Measurements from ENCODE around the gene VTI1A.

VTI1A gene

DNA sequence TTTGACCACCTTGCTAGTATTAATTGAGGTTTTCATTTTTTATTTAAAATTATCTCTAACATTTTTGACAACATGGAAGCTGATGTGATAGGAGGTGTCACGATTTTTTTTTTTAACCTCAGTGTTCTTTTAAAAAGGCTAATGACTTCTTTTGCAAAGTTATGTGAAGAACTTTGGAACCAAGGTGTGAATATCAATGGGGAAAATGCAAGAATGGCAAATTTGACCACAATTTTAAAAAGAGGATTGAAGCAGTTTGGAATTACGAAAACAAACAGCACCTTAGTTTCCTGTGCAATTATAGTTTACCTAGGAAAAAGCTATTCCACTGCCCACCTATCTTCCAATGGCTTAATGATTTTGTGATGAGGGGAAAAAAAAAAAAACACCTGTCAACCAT, 232.4 kb downstream of the VTI1A start:
- DNase-seq (ENCODE audit: low read depth in 2 of 2), result no peak

DNA sequence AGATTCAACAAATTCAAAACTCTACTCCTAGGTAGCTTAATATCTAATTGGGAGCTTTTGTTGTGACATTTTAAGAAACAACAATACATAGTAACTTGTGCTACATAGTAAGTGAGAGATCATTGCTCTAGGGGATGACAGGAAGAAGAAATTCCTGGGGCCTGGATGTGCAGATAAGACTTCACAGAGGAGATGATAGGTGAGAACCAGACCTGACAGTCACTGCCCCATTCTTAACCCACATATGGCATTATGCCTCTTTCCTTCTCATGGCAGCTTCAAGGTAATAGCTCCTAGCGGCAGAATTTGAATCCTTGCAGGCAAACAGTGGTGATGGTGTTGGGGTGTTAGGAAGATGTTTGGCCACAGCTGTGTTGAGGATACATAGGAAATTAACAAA, 233.6 kb downstream of the VTI1A start:
- no peak for DNase-seq (ENCODE audit: low read depth in 2 of 2)

DNA sequence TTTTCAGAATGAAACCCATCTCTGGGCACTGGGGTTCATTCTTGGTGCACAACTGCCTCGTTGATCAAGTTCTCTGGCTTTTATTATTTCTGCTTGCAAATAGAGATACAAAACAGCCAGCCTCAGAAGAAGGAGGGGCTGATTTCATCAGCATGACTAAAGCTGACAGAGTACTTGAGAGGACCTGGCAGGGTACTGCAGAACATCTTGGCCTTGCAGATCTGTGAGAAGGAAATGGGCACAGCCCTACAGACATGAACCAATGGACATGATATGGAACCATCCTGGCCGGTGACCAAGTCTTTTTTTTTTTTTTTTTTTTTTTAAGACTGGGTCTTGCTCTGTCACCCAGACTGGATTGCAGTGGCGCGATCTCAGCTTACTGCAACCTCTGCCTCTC, 240.6 kb downstream of the VTI1A start:
- DNase-seq (ENCODE audit: low read depth in 2 of 2), result no peak

DNA sequence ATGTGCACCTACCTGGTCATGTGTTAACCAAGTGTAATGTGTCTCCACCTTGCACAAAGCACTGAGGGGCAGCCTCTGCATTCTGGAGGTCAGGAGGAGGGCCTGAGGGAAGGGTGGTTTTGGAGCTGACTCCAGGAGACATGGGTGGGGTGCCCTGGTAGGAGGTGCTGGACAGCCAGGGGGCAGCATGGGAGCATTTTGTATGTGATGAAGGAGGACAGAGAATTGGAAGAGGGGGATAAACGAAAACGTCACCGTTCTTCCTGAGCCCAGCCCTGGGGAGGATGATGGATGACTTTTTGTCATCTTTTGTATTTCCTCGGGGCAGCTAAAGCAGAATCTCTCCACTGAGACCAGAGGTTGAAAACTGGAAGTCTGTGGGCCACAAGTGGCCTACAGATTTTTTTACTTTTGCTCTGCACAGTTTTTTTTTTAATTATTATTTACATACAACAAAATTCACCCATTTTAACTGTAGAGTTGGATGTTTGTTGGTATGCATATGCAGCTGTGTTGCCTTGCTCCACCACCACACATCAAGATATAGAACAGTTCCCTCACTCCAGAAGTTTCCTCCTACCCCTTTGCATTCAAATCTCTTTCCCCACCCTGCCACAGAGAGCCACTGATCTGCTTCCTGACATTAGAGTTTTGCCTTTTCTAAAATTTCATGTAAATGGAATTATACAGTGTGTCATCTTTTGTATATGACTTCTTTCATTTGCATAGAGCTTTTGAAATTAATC, 242.5 kb downstream of the VTI1A start:
- no peak for DNase-seq (ENCODE audit: low read depth in 2 of 2)

DNA sequence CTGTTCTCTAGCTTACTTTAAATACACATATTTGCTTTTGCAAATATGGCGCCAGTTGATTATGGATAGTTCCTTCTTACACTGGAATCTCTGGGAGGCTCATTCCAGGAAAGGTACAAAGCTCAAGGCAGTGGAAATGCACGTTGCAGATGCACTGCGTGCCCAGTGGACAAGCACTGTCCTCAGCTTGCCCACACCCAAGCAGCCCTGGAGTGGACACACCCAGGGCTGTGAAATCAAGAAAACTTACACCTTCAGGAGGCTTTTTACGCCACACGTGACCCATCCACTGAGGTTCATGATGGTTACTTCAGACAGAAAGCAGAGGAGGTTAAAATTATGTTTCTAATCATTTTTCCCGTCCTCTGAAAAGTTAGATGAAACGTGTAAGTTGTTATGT, 248.5 kb downstream of the VTI1A start:
- DNase-seq (ENCODE audit: low read depth in 2 of 2), result no peak

DNA sequence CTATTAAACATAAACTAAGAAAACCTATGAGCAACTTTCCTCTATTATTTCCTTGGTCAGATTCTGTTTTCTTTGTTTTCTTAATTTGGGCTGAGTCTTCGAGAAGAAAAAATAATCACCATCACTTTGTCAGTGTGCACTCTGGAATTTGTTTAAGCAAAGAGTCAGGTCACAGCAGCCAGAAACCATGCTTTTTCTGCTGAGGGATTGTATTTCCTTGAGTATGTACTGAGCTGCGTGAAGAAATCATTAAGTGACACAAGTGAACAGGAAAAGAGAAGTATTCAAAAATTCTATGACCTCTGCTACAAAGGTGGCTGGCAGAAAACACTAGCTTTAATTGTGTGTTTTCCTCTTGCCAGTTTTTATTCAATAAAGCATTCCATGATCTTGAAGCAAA, 249.6 kb downstream of the VTI1A start:
- DNase-seq (ENCODE audit: low read depth in 2 of 2), result no peak

DNA sequence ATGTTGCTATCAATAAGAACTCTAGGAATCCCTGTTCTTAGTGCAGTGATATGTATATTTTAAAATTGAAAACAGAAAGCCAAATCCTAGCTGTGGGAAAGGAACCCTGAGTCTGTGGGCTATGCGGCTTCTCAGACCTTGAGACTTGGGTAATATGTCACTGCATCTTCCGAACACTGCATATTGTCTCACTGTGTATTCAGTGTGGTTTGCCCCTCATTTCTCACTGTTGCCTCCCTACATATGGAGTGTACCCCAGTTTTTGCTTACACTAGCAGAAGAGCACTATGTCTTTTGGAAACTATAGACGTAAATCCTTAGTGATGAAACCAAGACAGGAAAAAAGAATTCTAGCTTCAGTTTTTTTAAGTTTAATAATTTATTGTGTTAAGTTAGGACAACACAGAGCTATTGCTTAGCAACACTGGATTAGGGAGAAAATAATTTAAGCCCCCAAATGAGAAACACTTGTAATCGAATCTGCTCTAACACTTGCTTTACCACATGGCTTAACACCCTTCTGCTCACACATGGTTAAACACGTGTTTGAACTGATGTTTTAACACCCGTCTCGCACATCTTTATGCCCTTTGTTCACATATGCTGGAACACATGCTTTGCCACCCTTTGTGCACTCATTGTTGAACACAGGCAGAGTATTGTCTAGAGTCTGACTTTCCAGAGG, 251.3 kb downstream of the VTI1A start:
- DNase-seq (ENCODE audit: low read depth in 2 of 2), result no peak

DNA sequence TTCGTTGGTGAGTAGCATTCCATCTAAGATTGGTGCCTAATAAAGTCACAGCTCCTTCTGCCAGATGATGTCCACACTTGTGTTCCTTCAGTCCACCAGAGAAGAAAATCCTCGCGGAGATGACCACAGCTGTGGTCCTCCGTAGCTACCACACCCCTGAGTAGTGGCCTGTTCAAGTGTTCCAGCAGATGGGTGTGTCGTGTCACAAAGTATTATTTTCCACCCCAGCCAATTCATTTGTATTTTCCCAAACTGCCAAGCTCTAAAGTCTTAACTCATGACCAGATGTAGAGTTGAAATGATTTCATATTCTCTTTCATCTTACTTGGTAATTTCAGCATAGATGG, 251.8 kb downstream of the VTI1A start:
- no peak for DNase-seq (ENCODE audit: low read depth in 2 of 2)

DNA sequence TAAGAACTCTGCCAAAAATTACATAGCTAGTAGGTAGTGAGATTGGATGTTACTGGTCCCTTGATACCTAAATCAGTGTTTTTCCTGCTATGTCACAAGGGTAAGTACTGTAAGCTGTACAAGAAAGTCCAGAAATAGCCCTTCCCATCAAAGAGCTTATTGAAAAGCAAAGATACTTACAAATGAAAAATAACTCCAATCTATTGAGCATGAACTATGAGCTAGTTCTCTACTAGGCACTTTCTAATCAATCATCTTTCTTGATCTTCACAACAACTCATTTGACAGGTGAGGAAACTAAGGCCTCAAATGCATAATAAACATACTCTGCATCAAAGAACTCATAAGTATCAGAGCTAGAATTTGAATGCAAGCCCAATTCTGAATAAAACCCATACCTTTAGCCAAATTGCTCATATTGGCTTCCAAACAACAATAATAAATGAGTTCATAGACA, 253.2 kb downstream of the VTI1A start:
- no peak for DNase-seq (ENCODE audit: low read depth in 2 of 2)

DNA sequence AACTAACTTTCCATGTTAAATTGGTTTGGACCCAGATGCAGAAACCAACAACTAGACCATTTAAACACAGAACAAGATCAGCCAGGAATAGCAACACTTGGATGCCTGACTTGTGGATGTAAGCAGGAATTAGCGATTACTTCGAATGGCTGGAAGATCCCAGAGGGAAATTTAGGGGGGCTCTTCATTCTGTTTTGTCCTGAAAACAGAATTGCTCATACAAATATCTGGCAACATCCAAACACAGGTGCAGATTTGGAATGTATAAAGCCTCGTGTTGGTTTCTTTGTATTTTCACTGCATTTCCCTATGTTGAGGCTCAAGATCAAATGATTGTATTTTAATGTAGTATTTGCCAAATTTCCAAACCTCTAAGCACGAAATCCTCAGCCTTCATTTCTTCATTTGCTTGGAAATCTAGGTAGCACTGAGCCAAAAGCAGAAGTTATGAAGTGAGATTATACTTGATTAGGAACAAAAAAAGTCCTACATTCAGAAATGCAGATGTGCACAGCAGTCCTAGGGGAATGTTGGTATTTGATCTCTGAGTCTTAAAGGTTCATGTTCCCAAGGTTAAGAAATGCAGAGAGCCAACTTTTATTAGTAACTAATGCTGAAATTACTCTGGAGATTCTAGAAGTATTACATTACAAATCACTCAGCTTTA, 254.3 kb downstream of the VTI1A start:
- DNase-seq (ENCODE audit: low read depth in 2 of 2), result no peak

DNA sequence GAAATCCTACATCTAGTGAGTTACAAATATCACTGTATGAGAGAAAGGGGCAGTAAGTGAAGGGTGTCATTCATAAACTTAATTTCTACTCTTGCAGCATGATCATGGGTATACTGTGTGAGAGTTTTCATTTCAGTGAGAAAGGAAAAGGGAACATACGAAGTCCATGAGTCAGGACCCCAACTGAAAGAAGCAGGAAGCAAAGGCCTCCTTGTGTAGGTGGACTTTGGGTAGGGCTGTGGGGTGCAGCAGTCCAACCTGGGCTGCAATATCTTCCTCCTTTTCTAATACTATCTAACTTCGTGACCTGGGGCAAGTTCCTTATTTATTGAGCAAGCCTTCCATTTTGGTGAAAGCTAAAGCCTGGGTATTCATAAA, 254.9 kb downstream of the VTI1A start:
- DNase-seq (ENCODE audit: low read depth in 2 of 2), result no peak

DNA sequence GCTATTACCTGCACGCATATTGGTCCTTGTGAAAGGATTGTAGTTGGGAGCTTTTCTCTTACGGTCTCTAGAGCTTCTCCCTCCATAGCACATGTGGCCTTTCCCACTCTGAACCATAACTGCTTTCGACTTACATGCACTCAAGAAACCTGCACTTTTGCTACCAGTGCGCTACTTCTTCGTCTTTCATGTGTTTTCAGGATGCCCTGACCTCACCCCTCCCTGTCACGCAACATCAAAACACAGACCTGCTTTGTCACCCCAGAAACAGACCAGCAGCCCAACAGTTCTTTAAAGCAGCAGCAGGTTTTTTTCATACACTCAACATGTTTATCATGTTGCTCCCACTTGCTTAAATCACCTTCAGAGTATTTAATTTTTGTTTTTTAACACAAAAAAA, 259.6 kb downstream of the VTI1A start:
- no peak for DNase-seq (ENCODE audit: low read depth in 2 of 2)

DNA sequence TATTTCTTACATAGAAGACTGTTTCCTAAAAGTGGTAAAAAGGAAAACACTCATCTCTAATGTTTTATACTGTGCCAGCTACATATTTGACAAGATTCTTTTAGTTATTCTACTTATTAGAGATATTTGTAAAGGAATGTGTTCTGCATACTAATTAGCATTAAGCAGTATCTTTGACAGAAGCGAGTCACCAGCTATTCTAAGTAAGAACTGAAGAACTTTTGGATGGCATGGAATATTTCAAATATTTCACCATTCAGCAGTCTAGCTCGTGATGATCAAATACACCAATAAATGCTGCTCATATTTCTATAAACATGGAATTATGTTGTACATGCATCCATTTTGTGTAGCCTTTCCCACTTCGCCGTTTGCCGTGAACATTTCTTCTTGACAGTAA, 261.4 kb downstream of the VTI1A start:
- DNase-seq (ENCODE audit: low read depth in 2 of 2), result no peak

DNA sequence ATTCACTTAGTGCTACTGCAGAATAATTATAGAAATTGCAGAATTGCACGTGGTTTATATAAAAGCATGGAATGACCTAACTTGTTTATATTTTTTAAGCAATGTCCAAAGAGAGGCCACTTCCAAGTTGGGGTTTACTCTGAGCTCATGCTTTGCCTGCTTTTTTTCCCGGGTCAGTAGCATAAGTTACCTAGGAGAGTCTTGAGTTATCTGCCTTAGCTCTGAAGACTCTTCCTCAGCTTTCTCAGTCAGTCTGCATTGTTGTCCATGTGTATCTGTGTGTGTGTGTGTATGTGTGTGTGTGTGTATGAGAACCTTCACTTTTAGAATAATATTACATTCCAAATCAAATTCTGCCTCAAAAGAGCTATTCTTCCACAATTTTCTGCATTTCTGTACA, 263.5 kb downstream of the VTI1A start:
- DNase-seq (ENCODE audit: low read depth in 2 of 2), result no peak

DNA sequence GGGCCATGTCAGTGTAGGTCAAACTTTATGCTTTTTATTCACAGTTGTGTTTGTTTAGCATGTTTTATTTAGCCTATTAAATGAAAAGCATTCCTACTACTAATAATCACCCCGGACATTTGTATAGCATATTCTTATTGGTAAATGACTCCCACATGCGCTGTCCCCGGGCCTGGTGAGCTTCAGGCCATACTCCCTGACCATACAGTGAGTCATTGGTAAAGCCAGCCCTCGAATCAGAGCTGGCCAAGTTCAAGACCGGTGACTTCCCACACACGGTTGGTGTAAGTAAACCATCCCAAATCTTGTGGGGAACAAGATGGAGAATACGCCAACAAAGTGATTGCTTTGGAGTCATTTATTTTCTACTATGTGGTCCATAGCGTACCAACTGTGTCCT, 264.4 kb downstream of the VTI1A start:
- DNase-seq (ENCODE audit: low read depth in 2 of 2), result no peak

DNA sequence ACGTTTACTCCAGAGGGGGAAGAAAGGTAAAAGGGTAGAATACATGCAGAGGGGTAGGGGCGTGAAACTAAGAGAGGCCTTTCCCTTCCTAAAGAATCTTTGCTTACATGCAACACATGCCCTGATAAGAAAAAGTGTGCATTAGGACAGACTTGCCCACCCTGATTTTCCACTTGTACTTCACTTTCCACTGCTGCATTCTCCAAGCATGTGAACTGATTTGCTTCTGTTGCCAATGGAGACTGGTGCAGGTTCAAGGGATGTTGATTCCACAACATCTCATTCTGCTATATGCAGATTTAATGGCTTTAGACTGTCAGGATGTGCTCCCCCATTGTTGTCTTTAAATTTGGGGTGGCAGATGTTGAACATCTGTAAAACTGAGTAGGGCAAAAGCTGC, 265.5 kb downstream of the VTI1A start:
- DNase-seq (ENCODE audit: low read depth in 2 of 2), result no peak

DNA sequence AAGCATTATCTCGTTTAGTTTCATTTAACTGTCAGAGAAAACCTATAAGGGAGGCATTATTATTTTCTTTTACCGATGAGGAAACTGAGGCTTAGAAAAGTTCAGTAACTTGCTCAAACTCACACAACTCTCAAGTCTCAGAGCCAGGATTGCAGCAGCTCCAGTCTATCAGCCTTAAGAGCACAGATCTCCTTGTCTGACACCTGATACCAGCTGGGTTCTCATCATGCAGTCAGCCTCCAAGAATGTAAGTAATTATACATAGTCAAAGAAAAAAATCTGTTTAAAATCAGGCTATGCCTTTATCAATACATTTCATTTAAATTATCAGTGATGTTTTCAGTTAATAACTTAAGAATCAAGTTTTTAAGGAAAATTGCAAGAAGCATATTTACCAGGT, 266.4 kb downstream of the VTI1A start:
- no peak for DNase-seq (ENCODE audit: low read depth in 2 of 2)

DNA sequence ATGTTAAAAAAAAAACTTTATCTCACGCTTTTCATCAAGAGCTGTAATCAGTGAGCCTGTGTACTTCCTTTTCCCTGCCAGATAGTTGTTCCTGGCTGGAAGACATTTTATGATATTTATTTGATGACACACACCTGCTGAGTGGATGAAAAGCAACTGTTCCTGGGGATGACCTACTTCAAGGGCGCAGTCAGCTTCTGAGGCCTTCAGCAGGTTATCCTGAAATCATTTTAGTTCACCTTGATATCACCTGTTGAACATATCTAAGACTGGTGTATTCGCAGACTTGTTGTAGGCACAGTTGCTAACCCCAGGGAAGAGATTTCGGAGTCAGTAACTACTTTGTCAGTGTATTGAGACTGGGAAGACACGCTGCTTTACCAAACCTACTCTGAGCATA, 268.6 kb downstream of the VTI1A start:
- DNase-seq (ENCODE audit: low read depth in 2 of 2), result no peak

DNA sequence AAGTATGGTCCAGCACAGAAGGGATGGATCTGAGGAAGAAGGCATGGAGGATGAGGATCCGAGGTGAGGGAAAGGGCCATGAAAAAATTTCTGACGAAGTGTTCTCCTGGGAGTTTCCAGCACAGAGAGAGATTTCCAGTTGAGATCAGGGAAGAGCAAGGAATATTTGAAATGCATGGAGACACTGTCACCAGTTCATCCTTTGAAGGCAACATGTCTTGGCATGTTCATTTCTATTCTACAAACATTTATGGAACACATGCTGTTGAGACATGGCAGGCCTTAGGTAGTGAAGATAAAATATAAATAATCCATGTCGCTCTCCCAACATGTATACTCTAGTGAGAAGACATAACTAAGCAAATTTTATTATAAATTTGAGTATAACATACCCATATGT, 269.1 kb downstream of the VTI1A start:
- DNase-seq (ENCODE audit: low read depth in 2 of 2), result no peak

DNA sequence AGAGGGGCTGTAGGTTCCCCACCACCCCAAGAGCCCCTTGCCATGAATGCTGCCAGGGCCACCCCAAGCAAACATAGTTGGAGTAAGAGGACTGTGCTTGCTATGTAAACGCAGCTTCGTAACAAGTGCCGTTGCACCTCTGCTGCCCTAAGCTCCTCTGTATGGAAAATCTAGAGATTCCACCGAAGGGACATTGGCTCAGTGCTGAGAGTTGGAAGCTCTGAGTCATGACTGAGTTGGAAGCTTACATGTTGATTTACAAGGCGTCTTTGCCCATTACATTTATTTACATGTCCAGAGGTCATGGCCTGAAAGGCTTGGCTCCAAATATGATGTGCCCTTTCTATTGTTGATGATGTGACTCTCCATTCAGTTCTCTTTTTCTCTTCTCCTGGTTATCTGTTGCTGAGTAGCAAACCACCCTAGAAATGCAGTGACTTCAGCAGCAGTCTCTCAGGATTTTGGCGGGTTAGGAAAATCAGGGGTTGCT, 270.0 kb downstream of the VTI1A start:
- DNase-seq (ENCODE audit: low read depth in 2 of 2), result no peak

DNA sequence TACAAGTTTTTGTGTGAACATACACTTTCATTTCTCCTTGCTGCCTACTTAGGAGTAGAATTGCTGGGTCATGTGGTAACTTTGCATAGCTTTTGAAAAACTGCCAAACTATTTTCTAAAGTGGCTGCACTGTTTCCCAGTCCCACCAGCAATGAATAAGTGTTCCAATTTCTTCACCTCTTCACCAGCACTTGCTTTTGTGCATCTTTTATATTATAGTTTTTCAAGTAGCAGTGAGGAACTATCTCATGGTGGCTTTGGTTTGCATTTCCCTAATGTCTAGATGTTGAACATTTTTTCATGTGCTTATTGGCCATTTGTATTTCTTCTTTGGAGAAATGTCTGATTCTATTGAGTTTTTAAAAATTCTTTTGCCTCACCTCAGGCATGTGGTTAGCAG, 273.2 kb downstream of the VTI1A start:
- DNase-seq (ENCODE audit: low read depth in 2 of 2), result no peak

DNA sequence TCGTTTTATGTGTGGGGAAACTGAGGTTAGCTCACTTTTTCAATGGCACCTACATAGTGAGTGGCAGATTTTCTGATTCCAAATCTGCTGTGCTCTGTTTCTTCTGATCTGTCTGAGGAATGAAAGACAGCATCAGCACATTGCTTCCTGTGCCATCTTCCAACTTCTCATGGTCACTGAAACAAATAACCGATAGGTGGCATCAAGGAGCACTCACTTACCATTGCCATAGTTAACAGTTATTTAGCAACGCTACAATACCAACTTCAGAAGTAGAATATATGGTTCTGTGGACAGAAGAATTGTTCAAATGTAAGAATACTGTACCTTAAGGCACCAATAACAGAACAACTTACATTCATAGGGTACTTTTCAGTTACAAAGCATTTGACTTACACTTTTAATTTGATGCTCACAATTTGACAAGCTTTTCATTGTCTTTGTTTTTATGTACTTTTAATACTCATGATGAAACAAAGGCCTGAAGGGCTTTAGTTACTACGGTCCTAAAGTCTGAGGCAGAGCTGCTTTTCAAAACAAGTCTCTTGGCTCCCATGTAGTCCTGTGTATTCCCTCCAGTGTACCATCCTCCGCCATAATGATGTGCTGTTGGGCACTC, 274.2 kb downstream of the VTI1A start:
- no peak for DNase-seq (ENCODE audit: low read depth in 2 of 2)

DNA sequence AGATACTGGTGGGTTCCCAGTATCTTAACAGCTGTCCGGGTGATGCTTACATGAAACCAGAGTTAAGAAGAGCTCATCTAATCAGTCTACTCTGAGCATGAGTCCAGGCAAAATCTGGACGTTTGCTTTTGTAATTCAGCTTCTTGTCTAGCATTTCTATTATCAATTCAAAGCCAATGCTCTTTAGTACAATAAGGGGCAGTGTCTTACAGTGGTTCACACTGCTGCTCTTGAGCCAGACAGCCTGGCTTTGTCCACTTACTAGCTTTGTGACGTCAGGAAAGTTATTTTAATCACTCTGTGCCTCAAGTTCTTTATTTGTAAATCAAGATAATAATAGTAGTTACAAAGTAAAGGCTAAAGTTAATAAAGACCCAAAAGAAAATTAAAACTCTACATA, 275.7 kb downstream of the VTI1A start:
- DNase-seq (ENCODE audit: low read depth in 2 of 2), result no peak

All from stimulated activated CD4-positive, alpha-beta T cell treated with anti-CD3 and anti-CD28 coated beads, Interleukin-1b, Interleukin-23, amount 100 ng/mL, for 1 hour (primary cell).